ENCODE data around the gene CASK. TPM values are rescaled to one million over a fixed set of nuclear protein-coding genes. Genes with fewer than 3 reads are reported as not detected.

Gene CASK
- total and polyA plus RNA-seq, 9 of the 15 experiments (the other 6 are each of a cell fraction or from before 2014, with no cell fraction given): 1.3 to 7.4 (median 5.2) TPM

GRCh38 chrX:41822892-41823291, 100.5 kb downstream of the CASK start (continued):
- no peak for TF ChIP-seq TEAD1 (CRISPR knock-in tag; IDR thresholded peaks at IDR 0.05)
- TF ChIP-seq ZNF589 (CRISPR knock-in tag; IDR thresholded peaks at IDR 0.05; ENCODE audit: low read depth): no peak
- TF ChIP-seq E2F6 (IDR thresholded peaks at IDR 0.05; ENCODE audit: borderline replicate concordance in 1 of 2, extremely low read depth in 1 of 2, insufficient read depth in 1 of 2, insufficient read length in 1 of 2, low read depth in 1 of 2, low read length in 1 of 2, poor library complexity in 1 of 2, severe bottlenecking in 1 of 2): no peak
- no peak for TF ChIP-seq ZNF24 (IDR thresholded peaks at IDR 0.05)
- TF ChIP-seq RBM34 (IDR thresholded peaks at IDR 0.05; ENCODE audit: borderline replicate concordance, insufficient read depth, low read length): no peak
- TF ChIP-seq SNRNP70 (optimal IDR thresholded peaks at IDR 0.05; ENCODE audit: low read depth, low read length): no peak
- TF ChIP-seq WHSC1 (IDR thresholded peaks at IDR 0.05; ENCODE audit: low read length): no peak
- no peak for TF ChIP-seq BRD9 (IDR thresholded peaks at IDR 0.05; ENCODE audit: low read depth, partially characterized antibody)
- no peak for TF ChIP-seq NFATC3 (IDR thresholded peaks at IDR 0.05)
- no peak for TF ChIP-seq OTX1 (CRISPR knock-in tag; IDR thresholded peaks at IDR 0.05)
- no peak for TF ChIP-seq NFE2 (IDR thresholded peaks at IDR 0.05; ENCODE audit: low read depth)
- no peak for TF ChIP-seq ZNF408 (CRISPR knock-in tag; IDR thresholded peaks at IDR 0.05; ENCODE audit: low read depth)
- TF ChIP-seq NCOA1 (IDR thresholded peaks at IDR 0.05; ENCODE audit: low read depth): no peak
- TF ChIP-seq MAFK (IDR thresholded peaks at IDR 0.05; ENCODE audit: low read length): no peak
- TF ChIP-seq ZNF197 (CRISPR knock-in tag; IDR thresholded peaks at IDR 0.05; ENCODE audit: low read depth): no peak
- peak; percentile 38 to 40; a peak in 1 of 4 replicates for TF ChIP-seq KDM1A (IDR thresholded peaks at IDR 0.05)
- no peak for TF ChIP-seq PTTG1 (tag; IDR thresholded peaks at IDR 0.05; ENCODE audit: low read depth)
- no peak for TF ChIP-seq HDAC2 (IDR thresholded peaks at IDR 0.05)
- no peak for TF ChIP-seq TFAP4 (CRISPR knock-in tag; IDR thresholded peaks at IDR 0.05; ENCODE audit: borderline replicate concordance)
- TF ChIP-seq NRF1 (conservative IDR thresholded peaks at IDR 0.05 in 1 of 2, IDR thresholded peaks at IDR 0.05 in 1 of 2): no peak
- no peak; the same call in 1 of the 2 replicates for TF ChIP-seq EGR1 (conservative IDR thresholded peaks at IDR 0.05)
- no peak for TF ChIP-seq ESRRA (IDR thresholded peaks at IDR 0.05; ENCODE audit: borderline replicate concordance, low read depth)
- TF ChIP-seq RBM22 (IDR thresholded peaks at IDR 0.05; ENCODE audit: low read depth, low read length, poor library complexity, severe bottlenecking): no peak
- TF ChIP-seq TCF3 (CRISPR knock-in tag; IDR thresholded peaks at IDR 0.05): peak; percentile 51; the same call in 1 of the 2 replicates
- no peak for TF ChIP-seq HOMEZ (CRISPR knock-in tag; IDR thresholded peaks at IDR 0.05)
- TF ChIP-seq SIN3A (IDR thresholded peaks at IDR 0.05; ENCODE audit: borderline replicate concordance in 2 of 2, control insufficient read depth in 1 of 2, low read depth in 2 of 2, low read length in 2 of 2): no peak
